Measurements from ENCODE around the gene JUNB.
A peak's percentile ranks its signal among the peaks of the same experiment; 100 is the strongest.

Gene JUNB

DNA sequence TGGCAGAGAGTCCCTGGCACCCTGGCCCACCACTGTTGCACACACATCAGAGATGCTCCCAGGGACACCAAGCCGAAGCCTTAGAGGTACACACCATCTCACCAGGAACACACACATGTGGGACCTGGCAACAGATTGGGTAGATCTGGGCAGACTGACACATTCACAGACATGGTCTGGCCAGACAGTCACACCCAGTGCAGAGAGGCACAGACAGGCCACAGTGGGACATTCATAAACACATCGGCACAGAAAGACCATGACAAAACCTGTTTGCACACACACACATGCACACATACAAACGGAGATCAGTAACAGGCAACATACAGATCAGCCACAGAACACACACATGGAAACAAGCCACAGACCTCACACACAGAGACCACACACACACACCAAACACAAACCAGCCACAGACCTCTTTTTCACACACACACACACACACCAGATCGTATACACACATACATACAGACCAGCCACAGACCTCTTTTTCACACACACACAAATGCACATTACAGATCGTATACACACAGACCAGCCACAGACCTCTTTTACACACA is 6.3 kb upstream of the JUNB start:
- peaks cover 12% of the 10 kb centered on the region for H3K4me1 ChIP-seq (ENCODE audit: control insufficient read depth, insufficient read depth, low read length)
- CTCF ChIA-PET, result no interaction called here
- no peak overlapping the region for H3K27ac ChIP-seq (ENCODE audit: extremely low read depth, low read depth, low read length)
- TF ChIP-seq, protein P1, sequence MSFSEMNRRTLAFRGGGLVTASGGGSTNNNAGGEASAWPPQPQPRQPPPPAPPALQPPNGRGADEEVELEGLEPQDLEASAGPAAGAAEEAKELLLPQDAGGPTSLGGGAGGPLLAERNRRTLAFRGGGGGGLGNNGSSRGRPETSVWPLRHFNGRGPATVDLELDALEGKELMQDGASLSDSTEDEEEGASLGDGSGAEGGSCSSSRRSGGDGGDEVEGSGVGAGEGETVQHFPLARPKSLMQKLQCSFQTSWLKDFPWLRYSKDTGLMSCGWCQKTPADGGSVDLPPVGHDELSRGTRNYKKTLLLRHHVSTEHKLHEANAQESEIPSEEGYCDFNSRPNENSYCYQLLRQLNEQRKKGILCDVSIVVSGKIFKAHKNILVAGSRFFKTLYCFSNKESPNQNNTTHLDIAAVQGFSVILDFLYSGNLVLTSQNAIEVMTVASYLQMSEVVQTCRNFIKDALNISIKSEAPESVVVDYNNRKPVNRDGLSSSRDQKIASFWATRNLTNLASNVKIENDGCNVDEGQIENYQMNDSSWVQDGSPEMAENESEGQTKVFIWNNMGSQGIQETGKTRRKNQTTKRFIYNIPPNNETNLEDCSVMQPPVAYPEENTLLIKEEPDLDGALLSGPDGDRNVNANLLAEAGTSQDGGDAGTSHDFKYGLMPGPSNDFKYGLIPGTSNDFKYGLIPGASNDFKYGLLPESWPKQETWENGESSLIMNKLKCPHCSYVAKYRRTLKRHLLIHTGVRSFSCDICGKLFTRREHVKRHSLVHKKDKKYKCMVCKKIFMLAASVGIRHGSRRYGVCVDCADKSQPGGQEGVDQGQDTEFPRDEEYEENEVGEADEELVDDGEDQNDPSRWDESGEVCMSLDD (tag by site-specific recombination; IDR thresholded peaks at IDR 0.05), result 0 out of 2 replicates have a peak, but pooled peaks have one; percentile 9
- TF ChIP-seq ZNF155 (tag by site-specific recombination; IDR thresholded peaks at IDR 0.05) (peak; percentile 72; the same call in 1 of the 2 replicates), ZNF2 (tag by site-specific recombination; IDR thresholded peaks at IDR 0.05) (0 out of 2 replicates have a peak, but pooled peaks have one; percentile 39), ZNF654 (tag by site-specific recombination; IDR thresholded peaks at IDR 0.05; ENCODE audit: low read depth) (no peak), ZNF214 (tag by site-specific recombination; IDR thresholded peaks at IDR 0.05; ENCODE audit: borderline replicate concordance) (no peak), ZNF76 (tag by site-specific recombination; IDR thresholded peaks at IDR 0.05; ENCODE audit: borderline replicate concordance, low read depth) (no peak), ZFHX2 (tag by site-specific recombination; conservative IDR thresholded peaks at IDR 0.05) (peak; percentile 51; the same call in 1 of the 2 replicates), ZBTB17 (tag by site-specific recombination; IDR thresholded peaks at IDR 0.05) (no peak), ZNF473 (tag by site-specific recombination; IDR thresholded peaks at IDR 0.05) (0 out of 2 replicates have a peak, but pooled peaks have one; percentile 59), ZNF223 (tag by site-specific recombination; IDR thresholded peaks at IDR 0.05) (no peak), SCRT1 (tag by site-specific recombination; IDR thresholded peaks at IDR 0.05; ENCODE audit: borderline replicate concordance) (no peak), ZNF707 (tag by site-specific recombination; IDR thresholded peaks at IDR 0.05) (no peak), ZNF529 (tag by site-specific recombination; IDR thresholded peaks at IDR 0.05; ENCODE audit: insufficient replicate concordance) (no peak), ZNF274 (IDR thresholded peaks at IDR 0.05; ENCODE audit: low read length) (no peak), ZNF274 (tag by site-specific recombination; IDR thresholded peaks at IDR 0.05; ENCODE audit: borderline replicate concordance) (no peak), ZNF626 (tag by site-specific recombination; IDR thresholded peaks at IDR 0.05) (no peak), ZNF157 (tag by site-specific recombination; IDR thresholded peaks at IDR 0.05) (no peak), ZBTB20 (tag by site-specific recombination; IDR thresholded peaks at IDR 0.05) (peak; percentile 17; the same call in 1 of the 2 replicates), SP7 (tag by site-specific recombination; IDR thresholded peaks at IDR 0.05) (0 out of 2 replicates have a peak, but pooled peaks have one; percentile 20), GLI4 (tag by site-specific recombination; IDR thresholded peaks at IDR 0.05) (no peak), KLF8 (tag by site-specific recombination; IDR thresholded peaks at IDR 0.05) (no peak), OVOL3 (tag by site-specific recombination; IDR thresholded peaks at IDR 0.05) (no peak)
- TF ChIP-seq, protein P2, sequence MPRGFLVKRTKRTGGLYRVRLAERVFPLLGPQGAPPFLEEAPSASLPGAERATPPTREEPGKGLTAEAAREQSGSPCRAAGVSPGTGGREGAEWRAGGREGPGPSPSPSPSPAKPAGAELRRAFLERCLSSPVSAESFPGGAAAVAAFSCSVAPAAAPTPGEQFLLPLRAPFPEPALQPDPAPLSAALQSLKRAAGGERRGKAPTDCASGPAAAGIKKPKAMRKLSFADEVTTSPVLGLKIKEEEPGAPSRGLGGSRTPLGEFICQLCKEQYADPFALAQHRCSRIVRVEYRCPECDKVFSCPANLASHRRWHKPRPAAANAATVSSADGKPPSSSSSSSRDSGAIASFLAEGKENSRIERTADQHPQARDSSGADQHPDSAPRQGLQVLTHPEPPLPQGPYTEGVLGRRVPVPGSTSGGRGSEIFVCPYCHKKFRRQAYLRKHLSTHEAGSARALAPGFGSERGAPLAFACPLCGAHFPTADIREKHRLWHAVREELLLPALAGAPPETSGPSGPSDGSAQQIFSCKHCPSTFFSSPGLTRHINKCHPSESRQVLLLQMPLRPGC (tag by site-specific recombination; IDR thresholded peaks at IDR 0.05), result no peak
- TF ChIP-seq, protein P3, sequence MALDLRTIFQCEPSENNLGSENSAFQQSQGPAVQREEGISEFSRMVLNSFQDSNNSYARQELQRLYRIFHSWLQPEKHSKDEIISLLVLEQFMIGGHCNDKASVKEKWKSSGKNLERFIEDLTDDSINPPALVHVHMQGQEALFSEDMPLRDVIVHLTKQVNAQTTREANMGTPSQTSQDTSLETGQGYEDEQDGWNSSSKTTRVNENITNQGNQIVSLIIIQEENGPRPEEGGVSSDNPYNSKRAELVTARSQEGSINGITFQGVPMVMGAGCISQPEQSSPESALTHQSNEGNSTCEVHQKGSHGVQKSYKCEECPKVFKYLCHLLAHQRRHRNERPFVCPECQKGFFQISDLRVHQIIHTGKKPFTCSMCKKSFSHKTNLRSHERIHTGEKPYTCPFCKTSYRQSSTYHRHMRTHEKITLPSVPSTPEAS (tag by site-specific recombination; IDR thresholded peaks at IDR 0.05), result peak; percentile 76
- TF ChIP-seq, protein P4, sequence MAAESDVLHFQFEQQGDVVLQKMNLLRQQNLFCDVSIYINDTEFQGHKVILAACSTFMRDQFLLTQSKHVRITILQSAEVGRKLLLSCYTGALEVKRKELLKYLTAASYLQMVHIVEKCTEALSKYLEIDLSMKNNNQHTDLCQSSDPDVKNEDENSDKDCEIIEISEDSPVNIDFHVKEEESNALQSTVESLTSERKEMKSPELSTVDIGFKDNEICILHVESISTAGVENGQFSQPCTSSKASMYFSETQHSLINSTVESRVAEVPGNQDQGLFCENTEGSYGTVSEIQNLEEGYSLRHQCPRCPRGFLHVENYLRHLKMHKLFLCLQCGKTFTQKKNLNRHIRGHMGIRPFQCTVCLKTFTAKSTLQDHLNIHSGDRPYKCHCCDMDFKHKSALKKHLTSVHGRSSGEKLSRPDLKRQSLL (tag by site-specific recombination; IDR thresholded peaks at IDR 0.05), result no peak
- TF ChIP-seq, protein P5, sequence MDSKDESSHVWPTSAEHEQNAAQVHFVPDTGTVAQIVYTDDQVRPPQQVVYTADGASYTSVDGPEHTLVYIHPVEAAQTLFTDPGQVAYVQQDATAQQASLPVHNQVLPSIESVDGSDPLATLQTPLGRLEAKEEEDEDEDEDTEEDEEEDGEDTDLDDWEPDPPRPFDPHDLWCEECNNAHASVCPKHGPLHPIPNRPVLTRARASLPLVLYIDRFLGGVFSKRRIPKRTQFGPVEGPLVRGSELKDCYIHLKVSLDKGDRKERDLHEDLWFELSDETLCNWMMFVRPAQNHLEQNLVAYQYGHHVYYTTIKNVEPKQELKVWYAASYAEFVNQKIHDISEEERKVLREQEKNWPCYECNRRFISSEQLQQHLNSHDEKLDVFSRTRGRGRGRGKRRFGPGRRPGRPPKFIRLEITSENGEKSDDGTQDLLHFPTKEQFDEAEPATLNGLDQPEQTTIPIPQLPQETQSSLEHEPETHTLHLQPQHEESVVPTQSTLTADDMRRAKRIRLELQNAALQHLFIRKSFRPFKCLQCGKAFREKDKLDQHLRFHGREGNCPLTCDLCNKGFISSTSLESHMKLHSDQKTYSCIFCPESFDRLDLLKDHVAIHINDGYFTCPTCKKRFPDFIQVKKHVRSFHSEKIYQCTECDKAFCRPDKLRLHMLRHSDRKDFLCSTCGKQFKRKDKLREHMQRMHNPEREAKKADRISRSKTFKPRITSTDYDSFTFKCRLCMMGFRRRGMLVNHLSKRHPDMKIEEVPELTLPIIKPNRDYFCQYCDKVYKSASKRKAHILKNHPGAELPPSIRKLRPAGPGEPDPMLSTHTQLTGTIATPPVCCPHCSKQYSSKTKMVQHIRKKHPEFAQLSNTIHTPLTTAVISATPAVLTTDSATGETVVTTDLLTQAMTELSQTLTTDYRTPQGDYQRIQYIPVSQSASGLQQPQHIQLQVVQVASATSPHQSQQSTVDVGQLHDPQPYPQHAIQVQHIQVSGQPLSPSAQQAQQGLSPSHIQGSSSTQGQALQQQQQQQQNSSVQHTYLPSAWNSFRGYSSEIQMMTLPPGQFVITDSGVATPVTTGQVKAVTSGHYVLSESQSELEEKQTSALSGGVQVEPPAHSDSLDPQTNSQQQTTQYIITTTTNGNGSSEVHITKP (tag by site-specific recombination; IDR thresholded peaks at IDR 0.05), result no peak
- TF ChIP-seq, protein P6, sequence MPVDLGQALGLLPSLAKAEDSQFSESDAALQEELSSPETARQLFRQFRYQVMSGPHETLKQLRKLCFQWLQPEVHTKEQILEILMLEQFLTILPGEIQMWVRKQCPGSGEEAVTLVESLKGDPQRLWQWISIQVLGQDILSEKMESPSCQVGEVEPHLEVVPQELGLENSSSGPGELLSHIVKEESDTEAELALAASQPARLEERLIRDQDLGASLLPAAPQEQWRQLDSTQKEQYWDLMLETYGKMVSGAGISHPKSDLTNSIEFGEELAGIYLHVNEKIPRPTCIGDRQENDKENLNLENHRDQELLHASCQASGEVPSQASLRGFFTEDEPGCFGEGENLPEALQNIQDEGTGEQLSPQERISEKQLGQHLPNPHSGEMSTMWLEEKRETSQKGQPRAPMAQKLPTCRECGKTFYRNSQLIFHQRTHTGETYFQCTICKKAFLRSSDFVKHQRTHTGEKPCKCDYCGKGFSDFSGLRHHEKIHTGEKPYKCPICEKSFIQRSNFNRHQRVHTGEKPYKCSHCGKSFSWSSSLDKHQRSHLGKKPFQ (tag by site-specific recombination; IDR thresholded peaks at IDR 0.05), result no peak

More for the DNA sequence above, 6.3 kb upstream of the JUNB start:
- no peaks in the 10 kb centered on the region for H3K9me3 ChIP-seq (ENCODE audit: control insufficient read depth, insufficient read depth, low read depth, low read length)
- no peak overlapping the region for H3K4me3 ChIP-seq (ENCODE audit: low read depth, low read length)
- POLR2A ChIA-PET, result no interaction called here
- H3K36me3 ChIP-seq (ENCODE audit: control insufficient read depth in 2 of 2, insufficient read depth in 1 of 2, low read length in 2 of 2), result no peaks in the 10 kb centered on the region

Data from HEK293 (cell line).